COR-L47 (cell line): ENCODE results near the gene C1QTNF3.
"Not testable (repeated sequence)": the region's sequence is repeated elsewhere in the genome, so short reads cannot be mapped to it uniquely, and the experiment has no call there.

Source experiments
- DNase-seq: peaks from one replicate; lab custom pipeline; 2025; lab: John Stamatoyannopoulos, UW

C1QTNF3 gene, protein sequence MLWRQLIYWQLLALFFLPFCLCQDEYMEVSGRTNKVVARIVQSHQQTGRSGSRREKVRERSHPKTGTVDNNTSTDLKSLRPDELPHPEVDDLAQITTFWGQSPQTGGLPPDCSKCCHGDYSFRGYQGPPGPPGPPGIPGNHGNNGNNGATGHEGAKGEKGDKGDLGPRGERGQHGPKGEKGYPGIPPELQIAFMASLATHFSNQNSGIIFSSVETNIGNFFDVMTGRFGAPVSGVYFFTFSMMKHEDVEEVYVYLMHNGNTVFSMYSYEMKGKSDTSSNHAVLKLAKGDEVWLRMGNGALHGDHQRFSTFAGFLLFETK

DNA sequence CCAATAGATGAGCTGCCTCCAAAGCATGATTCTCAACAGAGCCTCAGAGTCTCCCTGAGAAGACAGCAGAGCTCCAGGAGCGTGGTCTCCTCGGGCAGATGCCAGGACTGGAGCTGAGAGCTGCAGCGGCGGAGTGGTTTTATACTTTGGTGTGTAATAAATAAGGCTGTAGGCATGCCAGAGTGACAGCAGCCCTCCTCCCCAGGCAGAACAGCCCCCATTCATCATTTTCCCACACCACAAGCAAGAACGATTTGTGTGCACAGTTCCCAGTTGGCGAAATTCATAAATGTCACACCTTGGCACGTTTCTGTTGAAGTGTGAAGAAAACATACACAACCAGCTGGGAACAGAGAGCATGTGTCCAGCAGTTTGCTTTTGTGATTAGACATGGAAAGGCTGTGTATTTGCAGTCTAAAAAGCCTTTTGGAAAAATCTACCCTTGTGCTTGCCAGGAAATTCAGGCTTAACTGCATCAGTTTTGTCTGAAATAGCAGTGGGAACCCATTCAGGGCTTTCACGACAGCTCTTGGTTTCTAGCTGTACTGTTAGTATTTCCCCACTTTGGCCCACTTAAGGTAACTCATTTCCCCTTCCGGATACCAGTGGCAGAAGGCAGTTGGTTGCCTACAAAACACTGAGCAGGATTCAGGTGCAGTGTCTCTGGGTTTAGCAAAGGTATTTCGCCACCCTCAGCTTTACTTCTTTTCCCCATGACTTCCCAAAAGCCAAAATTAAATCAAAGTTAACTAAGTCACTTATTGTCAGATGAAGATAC, at the start of gene C1QTNF3:
Gene C1QTNF3, minus strand, starts transcription at position 115 of the 778 bp plus-strand sequence. Its CDS starts 88 bp downstream, at position 27.
- DNase-seq, result no peak

DNA sequence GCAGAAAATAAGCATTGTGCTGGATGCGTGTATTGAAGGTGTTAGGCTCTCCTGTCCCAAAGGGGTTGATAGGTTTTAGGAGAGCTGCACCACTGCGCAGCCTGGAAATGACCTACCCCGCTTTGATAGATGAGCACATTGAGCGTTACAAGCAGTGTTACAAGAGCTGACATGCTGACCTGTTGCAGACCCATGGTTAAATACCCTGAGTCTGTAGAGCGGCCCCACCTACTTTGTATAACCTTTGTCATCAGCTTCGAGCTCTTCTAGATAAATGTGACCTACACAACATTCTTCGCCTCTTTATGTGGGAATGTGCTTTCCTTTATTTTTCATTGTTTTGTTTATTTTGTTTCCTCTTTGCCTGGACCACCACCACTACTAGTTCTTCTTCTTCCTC, 48.0 kb upstream of the C1QTNF3 start:
- not testable (repeated sequence) for DNase-seq

DNA sequence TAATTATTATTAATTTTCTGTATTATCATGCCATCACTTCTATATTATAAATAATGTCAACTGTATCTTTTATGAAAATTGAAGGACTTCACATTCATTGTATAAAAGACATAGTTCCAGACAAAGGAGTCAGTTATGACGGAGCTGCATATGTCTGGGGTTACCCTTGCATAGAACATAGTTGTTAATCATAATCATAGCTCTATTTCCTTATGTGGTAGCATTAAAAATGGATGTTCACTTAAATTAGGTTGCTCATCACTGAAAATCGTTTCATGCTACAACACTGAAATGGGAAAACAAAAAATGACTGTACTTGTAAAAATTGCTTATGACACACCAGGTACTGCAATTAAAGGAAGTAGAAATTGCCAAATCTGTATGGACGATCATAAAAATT, 46.8 kb upstream of the C1QTNF3 start:
- DNase-seq, result not testable (repeated sequence)

DNA sequence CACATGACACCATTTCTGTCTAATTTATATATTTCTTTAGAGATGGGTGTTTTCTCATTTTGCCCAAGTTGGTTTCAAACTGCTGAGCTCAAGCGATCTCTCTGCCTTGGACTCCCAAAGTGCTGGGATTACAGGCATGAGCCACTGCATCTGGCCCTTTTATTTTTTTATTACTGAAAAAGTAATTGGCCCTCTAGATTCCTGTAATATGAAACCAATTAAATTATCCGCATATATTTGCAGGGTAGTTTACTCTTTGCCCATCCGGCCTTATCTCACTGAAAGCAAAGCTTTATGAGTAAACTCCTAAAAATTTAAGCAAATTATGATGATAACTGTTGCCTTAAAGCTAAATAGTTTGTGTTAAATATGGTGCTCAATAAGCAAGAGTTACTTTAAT, 44.7 kb upstream of the C1QTNF3 start:
- not testable (repeated sequence) for DNase-seq

DNA sequence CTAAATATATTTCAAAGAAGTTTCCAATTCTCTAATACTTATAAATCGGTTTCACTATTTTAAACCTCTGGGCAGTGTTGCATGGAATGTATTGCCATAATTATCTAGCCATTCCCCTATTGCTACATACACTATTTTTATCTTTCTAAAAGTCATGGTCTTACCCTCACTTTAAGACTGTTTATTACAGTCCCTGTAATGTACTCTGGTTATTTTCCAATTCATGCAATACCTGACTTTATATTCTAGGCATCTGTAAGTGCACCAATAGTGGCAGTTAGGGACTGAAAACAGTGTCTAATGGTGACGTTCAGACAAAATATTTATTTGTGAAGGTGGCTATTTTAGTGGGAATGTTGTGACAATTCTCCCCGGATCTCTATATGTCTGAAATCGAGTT, 40.9 kb upstream of the C1QTNF3 start:
- DNase-seq, result not testable (repeated sequence)

DNA sequence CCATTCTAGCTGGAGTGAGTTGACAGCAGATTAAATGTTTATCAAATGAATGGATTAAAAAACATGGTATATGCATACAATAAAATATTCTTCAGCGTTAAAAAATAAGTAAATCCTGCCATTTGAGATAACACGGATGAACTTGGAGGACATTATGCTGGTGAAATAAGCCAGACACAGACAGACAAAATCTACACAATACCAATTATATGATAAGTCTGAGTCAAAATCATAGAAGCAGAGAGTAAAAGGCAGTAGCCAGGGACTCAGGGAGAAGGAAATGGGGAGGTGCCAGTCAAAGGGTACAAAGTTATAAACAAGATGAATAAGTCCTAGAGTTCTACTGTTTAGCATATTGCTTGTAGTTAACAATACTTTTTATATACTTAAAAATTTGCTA, 36.5 kb upstream of the C1QTNF3 start:
- not testable (repeated sequence) for DNase-seq

DNA sequence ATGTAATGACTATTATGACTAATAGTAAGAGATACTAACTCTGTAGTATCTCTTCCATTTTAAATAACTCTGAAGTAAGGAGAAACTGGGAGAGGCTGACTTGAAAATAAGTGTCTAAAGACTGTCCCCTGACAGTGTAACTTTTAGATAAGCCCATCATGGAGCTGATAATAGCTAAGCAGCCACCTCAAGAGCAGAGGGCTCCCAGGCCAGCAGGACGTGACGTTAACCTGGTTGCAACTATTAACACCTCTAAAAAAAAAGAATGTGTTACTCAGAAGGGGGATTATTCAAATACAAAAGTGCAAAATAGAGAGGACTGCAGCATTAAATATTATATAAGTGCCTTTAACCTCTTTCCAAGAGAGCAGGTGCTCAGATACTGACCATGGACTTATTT, 34.6 kb upstream of the C1QTNF3 start:
- DNase-seq, result not testable (repeated sequence)

DNA sequence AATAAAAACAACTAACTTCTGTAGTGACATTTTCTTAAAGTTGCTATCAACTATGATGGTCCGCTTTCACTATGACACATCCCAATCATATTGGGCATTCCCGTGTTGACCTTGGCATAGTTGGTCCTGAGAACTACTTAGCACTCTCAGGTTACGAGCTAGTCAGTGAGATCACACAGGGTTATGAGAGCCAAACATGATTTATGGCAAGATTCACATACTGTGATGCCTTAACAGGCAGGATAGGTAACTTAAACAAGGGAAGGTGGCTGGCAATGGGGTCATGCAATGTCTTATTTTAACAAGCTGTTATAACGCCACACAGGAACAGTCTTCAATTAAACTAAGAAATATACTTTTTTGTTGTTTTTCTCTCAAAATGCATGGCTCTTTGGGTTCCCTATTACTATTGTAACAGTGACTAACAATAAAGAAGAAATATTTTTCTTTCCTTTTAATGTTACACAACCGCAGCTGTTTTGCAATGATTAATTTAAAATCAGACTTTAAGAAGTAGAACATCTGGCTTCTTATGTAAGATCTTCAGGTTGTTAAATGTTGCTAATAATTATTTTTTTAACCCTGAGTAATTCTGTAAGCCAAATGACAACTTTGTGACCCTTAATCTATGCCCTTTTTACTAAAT, 33.8 kb upstream of the C1QTNF3 start:
- DNase-seq, result not testable (repeated sequence)

DNA sequence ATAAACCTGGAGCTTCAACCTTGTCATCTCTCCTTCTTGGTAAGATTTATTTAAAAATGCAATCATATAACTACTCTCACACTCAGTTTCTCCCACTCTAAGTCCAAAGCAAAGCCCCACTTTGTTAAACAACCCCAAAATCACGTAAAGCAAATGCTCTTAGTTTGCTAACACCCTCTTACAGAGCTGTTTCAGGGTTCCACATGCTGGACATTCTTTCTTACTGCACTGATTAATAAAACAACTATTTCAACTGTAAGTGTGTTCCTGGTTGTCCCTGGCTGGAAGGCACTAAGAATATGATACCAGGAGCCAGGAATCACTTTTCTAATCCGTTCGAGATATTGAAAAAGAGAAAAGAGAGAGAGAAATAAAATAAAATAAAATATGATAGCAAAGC, 31.5 kb upstream of the C1QTNF3 start:
- not testable (repeated sequence) for DNase-seq

DNA sequence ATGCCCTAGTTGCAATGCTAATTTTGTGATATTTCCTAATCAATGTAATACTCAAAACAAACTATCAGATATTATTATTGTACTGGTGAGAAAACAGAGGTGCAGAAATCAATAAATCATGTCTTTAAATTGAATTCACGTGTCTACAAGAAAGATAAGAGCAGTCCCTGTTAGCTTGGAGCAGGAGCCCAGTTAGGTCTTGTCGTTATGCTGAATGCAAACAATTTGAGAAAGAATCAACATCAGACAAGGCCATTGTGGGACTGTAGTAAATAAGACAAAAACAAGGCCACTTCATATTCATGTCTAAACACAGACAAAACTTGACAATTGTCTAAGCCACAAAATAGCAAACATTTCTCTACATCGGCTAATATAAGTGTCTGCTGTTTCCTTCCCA, 31.1 kb upstream of the C1QTNF3 start:
- not testable (repeated sequence) for DNase-seq

DNA sequence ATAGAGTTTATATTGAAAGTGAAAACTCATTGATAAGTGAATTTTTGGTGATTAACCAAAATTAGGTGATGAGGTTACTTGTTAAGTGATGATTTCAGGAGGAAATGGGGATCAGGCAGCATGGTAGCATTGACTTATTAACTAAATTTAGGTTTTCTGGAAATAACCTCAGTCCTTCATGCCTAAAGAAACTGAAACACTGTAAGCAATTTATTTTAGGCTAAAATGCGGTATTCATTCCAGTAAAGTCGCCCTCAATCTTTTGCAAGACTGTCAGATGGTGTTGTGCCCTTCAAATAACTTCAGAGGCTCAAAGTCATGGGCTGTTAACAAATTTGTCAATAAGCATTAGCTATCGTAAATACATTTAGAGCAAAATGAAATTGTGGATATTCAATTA, 27.6 kb upstream of the C1QTNF3 start:
- not testable (repeated sequence) for DNase-seq

DNA sequence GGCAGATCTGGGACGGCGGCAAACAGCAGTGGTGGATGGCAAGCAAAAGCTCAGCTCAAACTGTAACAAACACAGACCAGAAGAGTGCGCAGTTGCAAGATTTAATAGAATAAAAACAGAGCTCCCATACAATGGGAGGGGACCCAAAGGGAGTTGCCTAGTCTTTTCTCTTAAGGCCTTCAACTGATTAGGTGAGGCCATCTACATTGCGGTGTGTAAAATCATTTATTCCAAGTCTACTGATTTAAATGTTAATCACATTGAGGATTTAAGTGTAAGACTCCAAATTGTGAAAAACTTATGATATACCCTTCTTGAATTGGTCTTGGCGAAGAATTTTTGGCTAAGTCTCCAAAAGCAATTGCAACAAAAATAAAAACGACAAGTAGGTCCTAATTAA, 21.6 kb upstream of the C1QTNF3 start:
- no peak for DNase-seq

DNA sequence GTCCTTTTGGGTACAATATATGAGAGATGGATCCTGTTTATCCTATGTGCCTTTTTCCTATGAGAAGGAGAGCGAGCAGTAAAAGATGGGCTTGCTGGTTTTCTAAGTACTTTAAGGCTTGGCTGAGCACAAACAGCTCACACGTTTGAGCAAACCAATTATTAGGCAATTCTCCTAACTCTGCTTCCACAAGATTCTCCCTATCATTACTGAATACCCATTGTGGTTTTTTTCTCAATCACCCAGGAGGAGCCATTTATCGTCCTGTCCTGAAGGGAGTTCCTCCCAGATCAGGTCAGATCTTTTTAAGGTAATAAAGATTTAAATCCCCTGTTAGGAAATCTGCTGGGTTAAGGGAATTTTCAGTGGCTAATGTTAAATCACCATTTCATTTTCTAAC, 19.4 kb upstream of the C1QTNF3 start:
- no peak for DNase-seq

DNA sequence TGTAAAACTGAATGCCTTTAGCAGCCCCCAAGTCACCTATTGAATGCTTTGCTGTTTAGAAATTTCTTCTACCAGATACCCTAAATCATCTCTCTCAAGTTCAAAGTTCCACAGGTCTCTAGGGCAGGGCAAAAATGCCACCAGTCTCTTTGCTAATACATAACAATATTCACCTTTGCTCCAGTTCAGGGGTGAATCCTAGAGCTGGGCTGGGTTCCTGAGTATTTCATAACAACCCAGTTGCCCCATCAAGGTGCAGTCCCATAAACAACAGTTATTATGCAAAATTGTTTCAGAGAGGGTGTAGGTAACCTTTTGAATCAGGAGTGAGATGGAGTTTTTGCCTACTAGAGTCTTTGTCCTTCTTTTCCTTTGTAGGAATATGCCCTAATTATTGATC, 19.0 kb upstream of the C1QTNF3 start:
- DNase-seq, result no peak

DNA sequence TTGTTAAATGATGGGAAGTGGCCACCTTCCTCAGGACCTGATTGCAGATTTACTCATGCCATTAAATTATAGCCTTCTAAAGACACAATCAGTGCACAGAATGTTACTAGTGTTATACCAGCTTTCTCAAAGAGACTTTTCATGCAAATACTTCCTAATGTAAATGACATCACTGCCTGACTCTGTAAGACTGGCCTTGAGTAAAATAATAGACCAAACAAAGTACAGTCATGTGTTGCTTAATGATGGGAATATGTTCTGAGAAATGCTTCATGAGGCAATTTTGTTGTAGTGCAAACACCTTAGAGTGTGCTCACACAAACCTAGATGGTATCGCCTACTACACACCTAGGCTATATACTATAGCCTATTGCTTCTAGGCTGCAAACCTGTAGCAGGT, 17.0 kb upstream of the C1QTNF3 start:
- no peak for DNase-seq

DNA sequence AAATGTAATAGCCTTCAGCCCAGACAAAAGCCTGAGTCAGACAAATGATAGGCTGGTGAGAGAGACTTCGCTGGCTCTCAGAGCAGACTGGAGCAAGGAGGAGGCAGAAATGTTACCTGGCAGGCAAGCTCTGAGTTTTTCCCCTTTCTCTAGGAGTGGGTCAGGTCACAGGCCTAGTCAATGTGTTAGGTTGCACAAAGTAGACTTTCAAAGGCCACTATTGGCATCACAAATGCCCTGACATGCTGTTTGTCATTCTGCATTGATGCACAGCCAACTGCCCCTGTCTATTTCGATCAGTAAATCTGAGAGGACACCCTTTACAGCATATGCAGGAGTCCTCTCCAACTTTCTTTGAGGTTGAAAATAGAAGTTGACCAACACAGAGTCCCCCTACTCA, 15.5 kb upstream of the C1QTNF3 start:
- DNase-seq, result no peak

DNA sequence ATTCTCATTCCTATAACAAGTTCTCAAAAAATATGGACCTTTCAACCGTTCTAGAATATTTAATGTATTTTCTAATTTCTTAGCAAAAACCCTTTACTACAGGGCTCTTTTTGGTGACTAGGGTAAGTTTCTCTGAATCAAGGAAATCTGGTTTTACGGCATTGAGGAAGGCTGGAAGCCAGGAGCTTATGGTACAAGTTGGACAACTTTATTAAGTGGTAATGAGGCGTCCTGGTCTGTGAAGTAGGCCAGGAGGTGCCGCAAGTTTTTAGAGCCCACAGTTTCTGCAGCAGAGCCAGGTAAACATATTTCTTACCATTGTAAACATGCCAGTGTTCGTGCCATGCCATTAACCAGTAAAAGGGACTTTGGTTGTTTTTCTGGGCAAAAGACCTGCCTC, 14.6 kb upstream of the C1QTNF3 start:
- DNase-seq, result no peak

DNA sequence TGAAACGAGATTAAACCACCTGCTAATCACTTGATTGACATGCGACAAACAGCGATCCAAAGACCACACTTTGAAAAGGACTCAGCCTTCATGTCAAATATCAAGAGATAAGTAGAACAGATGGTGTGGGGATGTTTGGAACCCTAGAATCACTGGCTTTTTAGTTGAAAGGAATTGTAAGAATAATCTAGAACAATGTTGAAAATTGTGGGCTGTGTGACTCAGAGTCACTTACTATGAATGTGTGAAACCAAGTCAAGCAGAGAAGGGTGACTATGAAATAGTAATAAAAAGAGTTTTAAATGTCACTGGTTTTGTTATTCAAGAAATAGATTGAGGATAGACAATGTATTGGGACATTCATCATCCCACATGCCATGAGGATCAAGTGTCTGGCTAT, 14.1 kb upstream of the C1QTNF3 start:
- DNase-seq, result no peak

DNA sequence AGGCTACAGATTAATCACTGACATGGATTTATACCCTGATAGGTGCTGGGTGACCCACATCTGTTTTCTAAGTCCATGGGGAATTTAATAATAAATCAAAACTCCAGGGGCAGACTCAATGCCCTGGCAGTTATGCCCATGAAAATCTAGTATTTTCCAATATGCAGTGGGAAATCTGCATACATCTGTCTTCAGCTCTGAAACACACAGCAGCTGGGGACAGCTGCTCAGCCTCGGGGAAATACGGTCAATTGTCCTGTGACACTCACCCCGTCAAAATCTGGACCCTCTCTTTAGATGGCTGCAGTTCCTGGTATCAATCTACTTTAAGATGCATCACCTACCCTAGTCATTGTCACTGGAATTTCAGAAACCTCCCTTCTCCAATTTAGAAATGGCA, 12.7 kb upstream of the C1QTNF3 start:
- DNase-seq, result no peak

DNA sequence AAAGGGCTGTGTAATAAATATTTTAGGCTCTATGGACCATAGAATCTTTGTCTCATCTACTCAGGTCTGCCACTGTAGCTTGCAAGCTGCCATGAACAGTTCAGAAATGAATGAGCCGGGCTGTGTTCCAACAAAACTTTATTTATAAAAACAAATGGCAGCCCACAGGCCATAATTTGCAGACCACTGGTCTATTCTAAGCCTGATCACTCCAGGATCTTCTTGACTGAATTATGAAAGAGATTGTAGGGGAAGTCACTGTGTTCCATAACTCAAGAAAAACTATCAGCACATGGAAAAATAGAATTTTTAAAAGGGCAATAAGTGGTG, 11.4 kb upstream of the C1QTNF3 start:
- no peak for DNase-seq

DNA sequence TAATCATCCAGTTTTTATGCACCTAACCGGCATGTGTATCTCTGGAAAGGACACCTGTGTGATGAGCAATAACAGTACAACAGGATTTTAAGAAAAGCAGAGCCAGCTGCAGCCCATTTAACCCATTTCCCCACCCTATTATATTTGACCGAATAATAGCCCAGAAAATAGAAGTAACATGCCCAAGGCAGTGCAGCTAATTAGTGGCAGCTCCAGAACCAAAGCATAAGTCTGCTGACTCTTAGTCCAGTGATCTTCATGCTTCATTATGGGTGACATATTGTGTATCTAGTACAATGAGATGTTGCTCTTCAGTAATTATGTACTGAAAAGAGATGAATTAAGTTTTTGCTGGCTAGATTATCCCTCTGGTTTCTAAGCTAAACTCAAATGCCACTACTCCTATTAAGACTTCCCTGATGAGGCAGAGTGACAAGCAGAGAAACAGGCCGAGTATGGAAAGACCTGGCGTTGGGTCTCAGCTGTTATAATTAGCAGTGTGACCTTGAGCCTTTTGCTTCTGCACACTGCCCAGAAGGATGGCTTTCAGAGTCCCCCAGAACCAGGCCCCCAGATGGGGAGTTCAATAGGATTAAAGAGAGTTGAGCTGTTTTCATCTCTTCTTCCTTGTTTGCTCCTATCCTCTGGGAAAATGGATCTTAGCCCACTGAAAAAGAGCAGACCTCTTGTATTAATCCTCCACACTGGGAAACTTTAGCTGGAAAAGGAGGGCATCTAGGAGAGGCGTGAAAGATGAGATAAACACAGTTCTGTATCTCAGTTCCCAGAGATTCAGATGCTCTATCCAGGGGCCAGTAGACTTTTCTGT, 10.8 kb upstream of the C1QTNF3 start:
- DNase-seq, result no peak

DNA sequence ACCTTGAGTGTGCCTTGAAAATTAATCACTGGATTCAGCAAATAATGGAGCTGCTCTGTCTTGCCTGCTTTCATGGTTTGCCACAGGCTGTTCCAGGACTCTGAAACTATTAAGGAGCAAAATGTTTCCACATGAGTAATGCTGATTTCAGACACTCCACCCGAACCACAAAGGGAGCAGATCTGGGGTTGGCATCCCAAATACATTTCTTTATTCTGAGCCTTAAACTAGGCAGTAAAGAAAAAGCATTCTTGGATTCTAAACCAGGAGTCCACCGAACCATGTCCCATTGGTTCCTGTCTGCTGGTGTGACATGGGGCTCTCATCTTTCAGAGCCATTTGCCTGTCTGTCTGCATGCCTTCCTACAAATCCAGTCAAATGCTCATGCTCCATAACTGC, 10.1 kb upstream of the C1QTNF3 start:
- no peak for DNase-seq
